Stimulated activated CD4-positive, alpha-beta T cell treated with anti-CD3 and anti-CD28 coated beads, Interleukin-4, amount 100 ng/mL, for 48 hours (primary cell): ENCODE data around the gene TCEANC2.
"Not testable (repeated sequence)": the region's sequence is repeated elsewhere in the genome, so short reads cannot be mapped to it uniquely, and the experiment has no call there.

Experiments
- DNase-seq, 2 donors: peaks; one replicate each; pipeline ENCODE4 v3.0.0-alpha.2; 2020; ENCODE audit warnings: low read depth in 2 of 2

TCEANC2 gene

GRCh38 chr1:54027848-54028247 lies 25.6 kb upstream of the TCEANC2 start:
- no peak for DNase-seq

- DNase-seq = no peak
Measured at GRCh38 chr1:54028306-54029251, 24.8 kb upstream of the TCEANC2 start.

GRCh38 chr1:54037476-54037875 lies 15.9 kb upstream of the TCEANC2 start:
- no peak for DNase-seq

- no peak for DNase-seq
Measured at GRCh38 chr1:54041806-54042205, 11.6 kb upstream of the TCEANC2 start.

GRCh38 chr1:54045496-54045895 lies 7.9 kb upstream of the TCEANC2 start:
- DNase-seq = no peak

- DNase-seq = no peak
Measured at GRCh38 chr1:54046671-54047383, 6.6 kb upstream of the TCEANC2 start.

GRCh38 chr1:54047384-54048305 lies 5.8 kb upstream of the TCEANC2 start:
- DNase-seq = no peak

- DNase-seq = not testable (repeated sequence)
Measured at GRCh38 chr1:54050435-54050834, 3.0 kb upstream of the TCEANC2 start.

- DNase-seq = no peak
Measured at GRCh38 chr1:54051933-54052430, 1.4 kb upstream of the TCEANC2 start.

GRCh38 chr1:54052431-54052933 lies 926 bp upstream of the TCEANC2 start:
- DNase-seq = peak; percentile 2 to 12

- no peak for DNase-seq
Measured at GRCh38 chr1:54053745-54054437, 483 bp downstream of the TCEANC2 start.

GRCh38 chr1:54054438-54054749 lies 986 bp downstream of the TCEANC2 start:
- DNase-seq = no peak

- DNase-seq = no peak
Measured at GRCh38 chr1:54064299-54064698, 10.9 kb downstream of the TCEANC2 start.

- no peak for DNase-seq
Measured at GRCh38 chr1:54069791-54070170, 16.4 kb downstream of the TCEANC2 start.

GRCh38 chr1:54070171-54070837 lies 16.9 kb downstream of the TCEANC2 start:
- DNase-seq = no peak

GRCh38 chr1:54077359-54077758 lies 24.0 kb downstream of the TCEANC2 start:
- DNase-seq = no peak

GRCh38 chr1:54080598-54081049 lies 27.2 kb downstream of the TCEANC2 start:
- no peak for DNase-seq

GRCh38 chr1:54081306-54082270 lies 28.2 kb downstream of the TCEANC2 start:
- DNase-seq = peak; percentile 50 to 58

- no peak for DNase-seq
Measured at GRCh38 chr1:54084794-54085193, 31.4 kb downstream of the TCEANC2 start.
